NCI-H187 treated with DMSO at 0.1 percent for 48 hours (cell line): ENCODE data around the gene TRIM48.
"Not testable (repeated sequence)": the region's sequence is repeated elsewhere in the genome, so short reads cannot be mapped to it uniquely, and the experiment has no call there.

Experiments used
- DNase-seq: peaks from one replicate; lab custom pipeline; 2025; lab: John Stamatoyannopoulos, UW

The TRIM48 gene

GRCh38 chr11:55261855-55262254 is at the start of gene TRIM48:
Gene TRIM48, plus strand, starts transcription at chr11:55262155. Its CDS starts 113 bp downstream, at chr11:55262268.
- DNase-seq = not testable (repeated sequence)

- not testable (repeated sequence) for DNase-seq
Observed at GRCh38 chr11:55238316-55238715, 23.6 kb upstream of the TRIM48 start.

GRCh38 chr11:55263081-55263480 is 1.1 kb downstream of the TRIM48 start:
- no peak for DNase-seq
